HepG2 (cell line): Measurements from ENCODE around the gene SYMPK. TPM values are rescaled to one million over a fixed set of nuclear protein-coding genes. Genes with fewer than 3 reads are reported as not detected.

Source experiments
- ATAC-seq: fragments of 200-7000 bp; cut with Tn5 transposase; 3 replicates; pipeline ENCODE4 v1.9.1; 2020; ENCODE audit warnings: mild to moderate bottlenecking, moderate library complexity
- BruUV-seq: library from RNA; stranded (reverse); fragments of 400-500 nt; replicated peaks from 2 replicates; lab custom pipeline; 2021; lab: Mats Ljungman, UMichigan
- CTCF ChIA-PET: fragments of 300-600 bp; formaldehyde crosslinking; extraction: SDS; loops from one replicate; lab custom pipeline; 2021; ENCODE audit warnings: low total read pairs, inconsistent platforms, low intra/inter-chr PET ratio; lab: Yijun Ruan, JAX
- POLR2A ChIA-PET: fragments of 350-600 bp; sonication (Branson Sonifier 250); formaldehyde crosslinking; loops from one replicate; lab custom pipeline; 2020; ENCODE audit warnings: antibody characterized with exemption, inconsistent platforms; lab: Yijun Ruan, JAX
- DNase-seq: peaks from one replicate; pipeline ENCODE4 v3.0.0-alpha.2; 2015; ENCODE audit warnings: low spot score
- FAIRE-seq: peaks from 3 replicates; lab custom pipeline; 2011; peaks lifted over from hg19 to GRCh38; lab: Jason Lieb, UNC
- H2AFZ ChIP-seq: one replicate; pipeline ENCODE4 v1.6.1; 2011; ENCODE audit warnings: low read length, inconsistent platforms
- H3K27ac ChIP-seq: fragments of 300-600 bp; 3 replicates; pipeline ENCODE4 v1.8.0; 2011; ENCODE audit warnings: mixed run types, mild to moderate bottlenecking, mixed read lengths, low read length, inconsistent platforms; ENCODE audit not compliant: insufficient read depth; ENCODE audit errors: extremely low read length
- H3K27me3 ChIP-seq, 2 experiments: fragments of 200-600 bp in 1 of 2; 2 replicates in 1 of 2; 3 replicates in 1 of 2; pipeline versions ENCODE4 v1.6.0 to v1.8.0; 2011; ENCODE audit warnings: low read length in 2 of 2, mild to moderate bottlenecking in 2 of 2, moderate library complexity in 2 of 2, inconsistent platforms in 1 of 2; ENCODE audit not compliant: insufficient read depth in 2 of 2, control insufficient read depth in 1 of 2
- H3K36me3 ChIP-seq, 2 experiments: fragments of 200-600 bp in 1 of 2; replicated peaks in 1 of 2; 2 replicates in 1 of 2; 3 replicates in 1 of 2; pipeline versions ENCODE4 v1.5.1 to v1.8.0; 2011; ENCODE audit warnings: low read length in 2 of 2, inconsistent platforms in 1 of 2; ENCODE audit not compliant: insufficient read depth in 2 of 2, control insufficient read depth in 1 of 2
- H3K4me1 ChIP-seq: 2 replicates; pipeline ENCODE4 v1.5.1; 2012; ENCODE audit warnings: low read length, inconsistent platforms; ENCODE audit not compliant: insufficient read depth
- H3K4me2 ChIP-seq: 2 replicates; pipeline ENCODE4 v1.6.0; 2011; ENCODE audit warnings: low read depth, low read length, inconsistent platforms
- H3K4me3 ChIP-seq, 3 experiments: fragments of 200-600 bp in 1 of 3; sonication (generic), shearing (Covaris generic) in 1 of 3; replicated peaks in 1 of 3; 2 replicates each; pipeline ENCODE4 v1.5.1; 2011 to 2016; ENCODE audit warnings: low read length in 3 of 3, inconsistent platforms in 2 of 3, low read depth in 2 of 3, mild to moderate bottlenecking in 2 of 3, control low read depth in 1 of 3, mixed read lengths in 1 of 3; ENCODE audit not compliant: insufficient read depth in 1 of 3
- H3K79me2 ChIP-seq: one replicate; pipeline ENCODE4 v1.6.1; 2011; ENCODE audit warnings: low read length, inconsistent platforms; ENCODE audit not compliant: insufficient read depth
- H3K9ac ChIP-seq: 2 replicates; pipeline ENCODE4 v1.6.0; 2011; ENCODE audit warnings: mild to moderate bottlenecking, low read depth, low read length, inconsistent platforms; ENCODE audit not compliant: insufficient read depth
- H3K9me3 ChIP-seq: 2 replicates; pipeline ENCODE4 v1.5.1; 2012; ENCODE audit warnings: mild to moderate bottlenecking, low read length
- H4K20me1 ChIP-seq: 2 replicates; pipeline ENCODE4 v1.6.0; 2011; ENCODE audit warnings: inconsistent platforms, mild to moderate bottlenecking, low read length, moderate library complexity; ENCODE audit not compliant: insufficient read depth
- AGO1 ChIP-seq: fragments of 200-400 bp; formaldehyde crosslinking; IDR thresholded peaks from 2 replicates; pipeline ENCODE4 v1.6.1; 2017; ENCODE audit warnings: mild to moderate bottlenecking, low read depth, low read length, moderate library complexity; ENCODE audit not compliant: poor library complexity, severe bottlenecking
- AGO2 ChIP-seq: fragments of 200-400 bp; formaldehyde crosslinking; optimal IDR thresholded peaks from 2 replicates; pipeline ENCODE3; 2017; ENCODE audit warnings: mild to moderate bottlenecking, low read depth, low read length, moderate library complexity
- FOXM1 ChIP-seq: sonication (generic); formaldehyde crosslinking; IDR thresholded peaks from 2 replicates; pipeline ENCODE4 v1.5.0; 2020; ENCODE audit warnings: missing genetic modification reagents
- NCOA2 ChIP-seq: sonication (generic); formaldehyde crosslinking; IDR thresholded peaks from 2 replicates; pipeline ENCODE4 v1.8.0; 2022; ENCODE audit warnings: inconsistent platforms
- POLR2A ChIP-seq, 2 experiments: IDR thresholded peaks; 2 replicates each; pipeline ENCODE4 v1.6.1; 2011; ENCODE audit warnings: low read depth in 2 of 2, low read length in 2 of 2, mild to moderate bottlenecking in 1 of 2, moderate library complexity in 1 of 2; ENCODE audit not compliant: insufficient read depth in 1 of 2
- RBFOX2 ChIP-seq: fragments of 200-400 bp; formaldehyde crosslinking; IDR thresholded peaks from 2 replicates; pipeline ENCODE4 v1.6.1; 2017; ENCODE audit warnings: low read depth, mild to moderate bottlenecking, low read length
- SRSF4 ChIP-seq: fragments of 200-400 bp; formaldehyde crosslinking; IDR thresholded peaks from one replicate; pipeline ENCODE4 v1.6.1; 2018; ENCODE audit warnings: mild to moderate bottlenecking, low read depth, low read length, moderate library complexity; ENCODE audit not compliant: poor library complexity, severe bottlenecking
- SRSF9 ChIP-seq: fragments of 200-400 bp; formaldehyde crosslinking; IDR thresholded peaks from 2 replicates; pipeline ENCODE4 v1.6.1; 2018; ENCODE audit warnings: borderline replicate concordance, mild to moderate bottlenecking, low read depth, low read length; ENCODE audit not compliant: insufficient read depth, poor library complexity, severe bottlenecking
- ZNF607 ChIP-seq: sonication (generic); formaldehyde crosslinking; IDR thresholded peaks from 2 replicates; pipeline ENCODE4 v1.5.1; 2020; ENCODE audit warnings: missing genetic modification reagents, mild to moderate bottlenecking, borderline replicate concordance
- ZNF616 ChIP-seq: sonication (generic); formaldehyde crosslinking; IDR thresholded peaks from 2 replicates; pipeline ENCODE4 v1.5.0; 2020; ENCODE audit warnings: low read depth, mild to moderate bottlenecking, missing genetic modification reagents
- WGBS: methylation state at CpG from one replicate; pipeline ENCODE4 v1.1.6; 2017; ENCODE audit warnings: low lambda C conversion rate; 5-methylcytosine and 5-hydroxymethylcytosine counted together
- in situ Hi-C: cut with HindIII; loops from 2 replicates; pipeline ENCODE4 v1.10.0; 2017; ENCODE audit warnings: low pct_unique_long_range_greater_than_20kb; ENCODE audit not compliant: extremely low pct_ligation_motif_present
- intact Hi-C: fragments of 100-400 bp; cut with micrococcal nuclease; formaldehyde crosslinking; loops from one replicate; pipeline ENCODE4 v1.10.0; 2022; ENCODE audit not compliant: unreplicated experiment
- polyA plus RNA-seq, 8 experiments: library from polyadenylated mRNA; depleted of rRNA in 3 of 8; stranded (reverse) in 7 of 8; unstranded in 1 of 8; fragments of >200 nt; fragmentation: Illumina TruSeq in 4 of 8; extraction: Trizol in 4 of 8; gene quantifications; 2 replicates each; pipeline versions ENCODE4 v1.2.1 to v1.2.3, GENCODE V29; 2011 to 2016; ENCODE audit warnings: low read depth in 4 of 8, missing spikeins in 1 of 8, mixed read lengths in 1 of 8; ENCODE audit not compliant: insufficient read depth in 1 of 8
- total RNA-seq, 5 experiments: library from RNA; depleted of rRNA; stranded (reverse); fragments of >200 nt; fragmentation: Illumina TruSeq; extraction: Trizol; gene quantifications; 2 replicates each; pipeline ENCODE4 v1.2.3, GENCODE V29; 2016; ENCODE audit warnings: low read depth in 1 of 5
- TF ChIP-seq, protein P1 (sequence below): sonication (generic); formaldehyde crosslinking; IDR thresholded peaks from 2 replicates; pipeline ENCODE4 v1.4.0; 2020; ENCODE audit warnings: low read depth, mild to moderate bottlenecking, missing genetic modification reagents

Gene SYMPK
- total and polyA plus RNA-seq, 2 of the 13 experiments (the other 11 are each of a cell fraction or from before 2014, with no cell fraction given), result 21.9 to 55.7 TPM

DNA sequence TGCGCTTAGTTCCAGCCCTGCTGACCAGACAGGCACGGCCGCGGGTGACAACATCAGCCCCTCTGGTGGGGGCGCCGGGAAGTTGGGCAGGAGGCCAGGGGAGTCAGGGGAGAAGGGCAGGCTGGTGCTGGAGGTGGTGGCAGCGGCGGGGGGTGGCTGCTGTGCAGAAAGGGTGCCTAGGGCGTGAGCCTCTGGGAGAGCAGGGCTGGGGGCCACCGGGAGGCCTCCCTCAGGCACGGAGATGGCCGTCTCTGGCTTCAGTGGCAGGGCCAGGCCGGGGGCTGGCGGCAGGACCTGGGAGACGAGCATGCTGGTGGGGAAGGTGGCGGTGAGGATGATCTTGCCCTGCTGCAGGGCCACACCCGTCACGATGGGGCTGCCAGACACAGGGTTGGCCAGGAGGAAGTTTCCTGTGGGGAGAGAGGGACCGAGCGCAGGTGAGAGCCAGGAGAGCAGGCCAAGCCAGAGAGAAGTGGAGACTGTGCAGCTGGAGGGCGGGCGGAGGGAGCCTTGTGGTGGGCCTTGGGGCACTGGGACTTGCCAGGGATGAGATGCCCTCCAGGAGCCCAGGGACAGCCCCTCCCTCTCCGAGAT lies 97.1 kb downstream of the SYMPK start:
- ChIA-PET POLR2A (interaction anchor here (0.5 kb wide), 1 partner anchor 10 kb away, joined by 3 read pairs; no protein-coding TSS in a partner anchor), CTCF (no interaction called here)
- Histone ChIP-seq H3K9me3 (no peaks in the 10 kb centered on the region), H3K36me3 (no peaks in the 10 kb centered on the region), H3K27me3 (peaks cover 8 to 19% of the 10 kb centered on the region in 2 experiments; a peak in 3 of 5 replicates), H3K27ac (no peak overlapping the region), H4K20me1 (no peaks in the 10 kb centered on the region), H3K79me2 (peaks cover 3% of the 10 kb centered on the region), H2AFZ (no peak overlapping the region), H3K9ac (no peak overlapping the region), H3K4me3 (no peak overlapping the region), H3K4me1 (peaks cover 10% of the 10 kb centered on the region; the same call in 1 of the 2 replicates), H3K4me2 (no peak overlapping the region)
- intact Hi-C loops (loop anchor here (5.0 kb wide), 1 partner anchor 33 kb away; the partner anchor contains the start of genes FBXO46 and MEIOSIN), in situ Hi-C loops (no loop called here)
- ATAC-seq (no peak), DNase-seq (no peak), FAIRE-seq (no peak)
- 94% methylated on average over 14 of the region's 23 CpGs for WGBS
- TF ChIP-seq AGO2 (peak; percentile 88), RBFOX2 (0 out of 2 replicates have a peak, but pooled peaks have one; percentile 15), POLR2A (IDR thresholded peaks at IDR 0.05; ENCODE audit: insufficient read depth in 1 of 2, low read depth in 2 of 2, low read length in 2 of 2) (peak in 1 of 2 experiments; percentile 11; a peak in 2 of 4 replicates), NCOA2 (CRISPR knock-in tag) (no peak), SRSF4 (peak; percentile 48), ZNF607 (CRISPR knock-in tag) (no peak), AGO1 (peak; percentile 88), SRSF9 (no peak), FOXM1 (CRISPR knock-in tag) (no peak), ZNF616 (CRISPR knock-in tag) (0 out of 2 replicates have a peak, but pooled peaks have one; percentile 41)
- TF ChIP-seq, protein P1, sequence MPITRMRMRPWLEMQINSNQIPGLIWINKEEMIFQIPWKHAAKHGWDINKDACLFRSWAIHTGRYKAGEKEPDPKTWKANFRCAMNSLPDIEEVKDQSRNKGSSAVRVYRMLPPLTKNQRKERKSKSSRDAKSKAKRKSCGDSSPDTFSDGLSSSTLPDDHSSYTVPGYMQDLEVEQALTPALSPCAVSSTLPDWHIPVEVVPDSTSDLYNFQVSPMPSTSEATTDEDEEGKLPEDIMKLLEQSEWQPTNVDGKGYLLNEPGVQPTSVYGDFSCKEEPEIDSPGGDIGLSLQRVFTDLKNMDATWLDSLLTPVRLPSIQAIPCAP (CRISPR knock-in tag), result no peak
- BruUV-seq, result no TSS peak

Other genes starting within 250 kb of the SYMPK start
- 7.3 and 7.6 TPM in 2 replicates for gene EML2, start 223.8 kb downstream of the SYMPK start, total RNA-seq (2016; rRNA removed; fragmentation: Illumina TruSeq; extraction: Trizol)
- 12.9 and 16.6 TPM in 2 replicates for gene EML2, start 223.8 kb downstream of the SYMPK start, polyA plus RNA-seq (2011; rRNA removed)
- gene GIPR, start 194.9 kb downstream of the SYMPK start, total RNA-seq (2016; rRNA removed; fragmentation: Illumina TruSeq; extraction: Trizol), result 0.15 TPM in 1 of 2 replicates, not detected in the other
- gene GIPR, start 194.9 kb downstream of the SYMPK start, polyA plus RNA-seq (2011; rRNA removed), result 1.2 and 1.7 TPM in 2 replicates
- 485 and 593 TPM in 2 replicates for gene SNRPD2, start 171.2 kb downstream of the SYMPK start, total RNA-seq (2016; rRNA removed; fragmentation: Illumina TruSeq; extraction: Trizol)
- gene SNRPD2, start 171.2 kb downstream of the SYMPK start, polyA plus RNA-seq (2011; rRNA removed), result 284 and 299 TPM in 2 replicates
- 6.8 and 16.0 TPM in 2 replicates for gene QPCTL, start 170.5 kb downstream of the SYMPK start, total RNA-seq (2016; rRNA removed; fragmentation: Illumina TruSeq; extraction: Trizol)
- 19.1 and 24.8 TPM in 2 replicates for gene QPCTL, start 170.5 kb downstream of the SYMPK start, polyA plus RNA-seq (2011; rRNA removed)
- 4.7 and 6.2 TPM in 2 replicates for gene FBXO46, start 132.3 kb downstream of the SYMPK start, total RNA-seq (2016; rRNA removed; fragmentation: Illumina TruSeq; extraction: Trizol)
- 6.4 TPM in 2 replicates for gene FBXO46, start 132.3 kb downstream of the SYMPK start, polyA plus RNA-seq (2011; rRNA removed)
- not detected in 2 replicates for gene MEIOSIN, start 129.7 kb downstream of the SYMPK start, total RNA-seq (2016; rRNA removed; fragmentation: Illumina TruSeq; extraction: Trizol)
- not detected in 2 replicates for gene MEIOSIN, start 129.7 kb downstream of the SYMPK start, polyA plus RNA-seq (2011; rRNA removed)
- 8.2 and 10.5 TPM in 2 replicates for gene SIX5, start 93.9 kb downstream of the SYMPK start, total RNA-seq (2016; rRNA removed; fragmentation: Illumina TruSeq; extraction: Trizol)
- 7.7 and 8.8 TPM in 2 replicates for gene SIX5, start 93.9 kb downstream of the SYMPK start, polyA plus RNA-seq (2011; rRNA removed)
- gene DMPK, start 80.7 kb downstream of the SYMPK start, total RNA-seq (2016; rRNA removed; fragmentation: Illumina TruSeq; extraction: Trizol), result 1.7 and 5.3 TPM in 2 replicates
- gene DMPK, start 80.7 kb downstream of the SYMPK start, polyA plus RNA-seq (2011; rRNA removed), result 8.8 and 12.5 TPM in 2 replicates
- 11.0 and 14.9 TPM in 2 replicates for gene DMWD, start 70.3 kb downstream of the SYMPK start, total RNA-seq (2016; rRNA removed; fragmentation: Illumina TruSeq; extraction: Trizol)
- 10.3 and 12.4 TPM in 2 replicates for gene DMWD, start 70.3 kb downstream of the SYMPK start, polyA plus RNA-seq (2011; rRNA removed)
- gene RSPH6A, start 47.8 kb downstream of the SYMPK start, total RNA-seq (2016; rRNA removed; fragmentation: Illumina TruSeq; extraction: Trizol), result 0.07 TPM in 1 of 2 replicates, not detected in the other
- gene RSPH6A, start 47.8 kb downstream of the SYMPK start, polyA plus RNA-seq (2011; rRNA removed), result 0.03 TPM in 1 of 2 replicates, not detected in the other
- 27.6 and 29.8 TPM in 2 replicates for gene FOXA3, start 1.2 kb upstream of the SYMPK start, total RNA-seq (2016; rRNA removed; fragmentation: Illumina TruSeq; extraction: Trizol)
- gene FOXA3, start 1.2 kb upstream of the SYMPK start, polyA plus RNA-seq (2011; rRNA removed), result 47.6 and 61.6 TPM in 2 replicates
- 9.7 and 14.3 TPM in 2 replicates for gene IRF2BP1, start 23.0 kb upstream of the SYMPK start, total RNA-seq (2016; rRNA removed; fragmentation: Illumina TruSeq; extraction: Trizol)
- 4.3 and 6.1 TPM in 2 replicates for gene IRF2BP1, start 23.0 kb upstream of the SYMPK start, polyA plus RNA-seq (2011; rRNA removed)
- gene MYPOP, start 39.5 kb upstream of the SYMPK start, total RNA-seq (2016; rRNA removed; fragmentation: Illumina TruSeq; extraction: Trizol), result 2.7 TPM in 2 replicates
- 2.2 and 2.3 TPM in 2 replicates for gene MYPOP, start 39.5 kb upstream of the SYMPK start, polyA plus RNA-seq (2011; rRNA removed)
- gene NANOS2, start 51.6 kb upstream of the SYMPK start, total RNA-seq (2016; rRNA removed; fragmentation: Illumina TruSeq; extraction: Trizol), result not detected in 2 replicates
- gene NANOS2, start 51.6 kb upstream of the SYMPK start, polyA plus RNA-seq (2011; rRNA removed), result not detected in 2 replicates
- gene NOVA2, start 110.7 kb upstream of the SYMPK start, total RNA-seq (2016; rRNA removed; fragmentation: Illumina TruSeq; extraction: Trizol), result not detected in 2 replicates
- not detected in 2 replicates for gene NOVA2, start 110.7 kb upstream of the SYMPK start, polyA plus RNA-seq (2011; rRNA removed)
- gene CCDC61, start 132.3 kb upstream of the SYMPK start, total RNA-seq (2016; rRNA removed; fragmentation: Illumina TruSeq; extraction: Trizol), result 3.3 and 4.2 TPM in 2 replicates
- 4.9 and 6.0 TPM in 2 replicates for gene CCDC61, start 132.3 kb upstream of the SYMPK start, polyA plus RNA-seq (2011; rRNA removed)
- gene PGLYRP1, start 159.9 kb upstream of the SYMPK start, total RNA-seq (2016; rRNA removed; fragmentation: Illumina TruSeq; extraction: Trizol), result not detected in 2 replicates
- gene PGLYRP1, start 159.9 kb upstream of the SYMPK start, polyA plus RNA-seq (2011; rRNA removed), result not detected in 2 replicates
- gene IGFL4, start 177.9 kb upstream of the SYMPK start, total RNA-seq (2016; rRNA removed; fragmentation: Illumina TruSeq; extraction: Trizol), result 0.20 and 1.4 TPM in 2 replicates
- gene IGFL4, start 177.9 kb upstream of the SYMPK start, polyA plus RNA-seq (2011; rRNA removed), result 1.1 and 1.2 TPM in 2 replicates